GM12891 (cell line): Measurements from ENCODE around the gene SPG11.
"Not testable (repeated sequence)": the region's sequence is repeated elsewhere in the genome, so short reads cannot be mapped to it uniquely, and the experiment has no call there.

Experiments
- DNase-seq: peaks from one replicate; pipeline ENCODE4 v3.0.0; 2011; ENCODE audit warnings: low spot score; ENCODE audit not compliant: insufficient read length
- FAIRE-seq: peaks from 2 replicates; lab custom pipeline; 2011; peaks lifted over from hg19 to GRCh38; lab: Jason Lieb, UNC
- PAX5 ChIP-seq: IDR thresholded peaks from 2 replicates; pipeline ENCODE4 v1.6.1; 2011; ENCODE audit warnings: low read length, moderate library complexity, mild to moderate bottlenecking; ENCODE audit not compliant: insufficient read depth, severe bottlenecking
- POLR2A ChIP-seq: IDR thresholded peaks from 2 replicates; pipeline ENCODE4 v1.6.1; 2011; ENCODE audit warnings: low read depth, low read length, control low read depth
- POLR2AphosphoS5 ChIP-seq: IDR thresholded peaks from 2 replicates; pipeline ENCODE4 v1.6.1; 2011; ENCODE audit warnings: low read depth, low read length, control low read depth
- POU2F2 ChIP-seq: IDR thresholded peaks from 2 replicates; pipeline ENCODE4 v1.6.1; 2011; ENCODE audit warnings: low read depth, mild to moderate bottlenecking, control low read depth, low read length, moderate library complexity
- SPI1 ChIP-seq: IDR thresholded peaks from 2 replicates; pipeline ENCODE4 v1.6.1; 2011; ENCODE audit warnings: low read depth, low read length, control low read depth
- TAF1 ChIP-seq: IDR thresholded peaks from 2 replicates; pipeline ENCODE4 v1.6.1; 2011; ENCODE audit warnings: low read depth, low read length, control low read depth

SPG11 gene

DNA sequence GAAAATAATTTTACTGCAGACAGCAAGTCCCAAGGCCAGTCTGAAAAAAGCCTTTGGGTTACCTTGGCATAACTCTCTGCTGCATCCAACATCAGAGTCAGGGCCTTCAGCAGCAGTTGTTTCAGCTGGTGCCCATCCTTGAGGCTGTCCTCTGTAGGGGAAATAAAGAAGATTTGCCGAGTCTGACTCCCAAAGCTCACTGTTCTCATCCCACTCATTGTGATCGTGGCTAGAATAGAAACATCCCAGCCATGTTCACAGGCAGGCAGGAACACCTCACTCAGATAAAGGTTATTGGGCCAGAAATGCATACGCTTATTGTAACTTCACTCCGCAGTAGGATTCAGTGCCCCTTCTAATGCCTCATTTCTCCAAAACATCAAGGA is 97.3 kb downstream of the SPG11 start:
- TF ChIP-seq PAX5 (no peak), SPI1 (no peak), POLR2A (no peak), POLR2AphosphoS5 (no peak; the same call in 1 of the 2 replicates), TAF1 (no peak), POU2F2 (no peak)
- DNase-seq: no peak
- FAIRE-seq: no peak

DNA sequence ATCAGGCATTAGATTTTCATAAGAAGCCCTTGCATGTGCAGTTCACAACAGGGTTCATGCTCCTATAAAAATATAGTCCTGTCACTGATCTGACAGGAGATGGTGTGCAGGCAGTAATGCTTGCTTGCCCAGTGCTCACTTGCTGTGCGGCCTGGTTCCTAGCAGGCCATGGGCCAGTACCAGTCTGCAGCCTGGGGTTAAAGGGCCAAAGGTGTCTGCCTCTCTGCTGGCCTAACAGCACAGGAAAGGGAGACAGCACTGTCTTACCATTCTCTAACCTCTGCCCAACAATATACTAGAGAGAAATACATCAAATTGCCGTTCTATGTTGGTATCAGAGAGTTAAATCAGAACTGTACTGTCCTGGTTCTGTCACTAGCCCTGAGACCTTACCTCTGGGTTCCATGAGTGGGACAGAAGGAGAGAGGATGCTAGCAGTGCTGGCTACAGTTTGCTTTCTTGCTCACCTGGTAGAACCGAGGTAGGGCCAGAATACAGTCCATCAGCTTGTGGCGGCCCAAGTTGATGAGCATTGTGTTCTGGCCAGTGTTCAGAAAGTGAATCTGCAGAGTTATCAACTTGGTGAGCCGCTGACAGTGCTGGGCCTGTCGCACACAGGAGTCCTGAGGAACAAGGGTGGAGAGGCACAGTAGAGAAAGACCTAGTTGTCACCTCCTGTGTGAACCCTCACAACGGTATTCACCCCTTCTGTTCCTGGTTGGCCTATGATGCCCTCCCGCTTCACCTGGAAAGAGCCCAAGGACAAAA is 97.9 kb downstream of the SPG11 start:
- FAIRE-seq (no peak), DNase-seq (no peak)
- TF ChIP-seq TAF1 (no peak), SPI1 (no peak), POLR2A (no peak), PAX5 (no peak), POLR2AphosphoS5 (no peak; the same call in 1 of the 2 replicates), POU2F2 (no peak)

DNA sequence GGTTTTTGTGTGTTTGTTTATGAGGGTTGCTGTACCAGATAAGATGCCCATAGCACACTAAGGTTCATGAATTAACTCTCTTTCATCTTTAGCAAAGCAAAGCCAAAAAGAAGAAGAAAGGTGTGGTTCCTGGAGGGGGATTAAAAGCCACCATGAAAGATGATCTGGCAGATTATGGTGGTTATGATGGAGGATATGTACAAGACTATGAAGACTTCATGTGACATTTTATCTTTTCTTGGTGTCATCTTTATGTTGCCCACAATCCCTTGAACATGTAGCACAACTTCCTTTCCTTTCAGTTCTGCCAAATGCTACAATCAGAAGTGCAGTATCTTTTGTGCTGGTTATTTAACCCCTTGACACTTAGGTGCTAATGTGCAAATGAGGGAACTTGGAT is 102.5 kb downstream of the SPG11 start:
- FAIRE-seq: not testable (repeated sequence)

DNA sequence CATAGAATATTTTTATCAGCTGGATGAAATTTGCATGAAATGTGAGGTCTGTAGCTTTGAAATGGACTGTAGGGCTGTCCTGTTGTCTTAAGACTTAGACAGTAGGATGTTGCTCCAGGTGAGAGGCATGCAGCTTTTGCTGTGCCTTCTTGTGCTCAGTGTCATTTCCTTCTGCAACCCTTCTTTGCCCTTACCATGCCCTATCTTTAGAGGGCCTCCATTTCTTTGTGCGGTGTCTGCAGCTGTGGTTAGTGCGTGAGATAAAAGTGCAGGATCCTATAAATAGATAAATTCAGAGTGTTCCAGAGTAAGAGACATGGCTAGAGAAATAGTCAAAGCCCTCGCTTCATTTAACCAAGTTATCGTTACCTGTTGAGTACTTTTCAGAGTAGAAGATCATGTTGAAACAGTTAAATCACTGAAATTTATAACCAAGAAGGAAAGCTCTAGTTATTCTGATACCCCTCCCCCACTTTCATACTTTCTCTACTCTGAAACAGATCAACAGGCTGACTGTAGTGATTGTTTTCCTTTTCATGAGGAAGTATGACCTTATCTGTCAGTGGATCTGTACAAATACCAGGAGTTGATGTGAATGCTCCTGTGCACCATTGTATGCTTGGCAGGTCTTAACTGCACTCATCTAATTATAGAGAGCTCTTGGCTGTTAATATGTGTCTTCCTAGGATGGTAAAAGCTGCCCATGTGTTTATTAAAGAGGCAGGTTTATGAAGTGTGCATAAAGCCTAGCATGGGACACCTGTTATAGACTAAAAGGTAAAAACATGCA is 108.3 kb downstream of the SPG11 start:
- no peak for FAIRE-seq
- DNase-seq: no peak
- TF ChIP-seq POU2F2: no peak
- TF ChIP-seq SPI1: no peak
- no peak for TF ChIP-seq POLR2AphosphoS5
- no peak for TF ChIP-seq TAF1
- no peak for TF ChIP-seq PAX5

More for the DNA sequence above, 102.5 kb downstream of the SPG11 start:
- not testable (repeated sequence) for DNase-seq

DNA sequence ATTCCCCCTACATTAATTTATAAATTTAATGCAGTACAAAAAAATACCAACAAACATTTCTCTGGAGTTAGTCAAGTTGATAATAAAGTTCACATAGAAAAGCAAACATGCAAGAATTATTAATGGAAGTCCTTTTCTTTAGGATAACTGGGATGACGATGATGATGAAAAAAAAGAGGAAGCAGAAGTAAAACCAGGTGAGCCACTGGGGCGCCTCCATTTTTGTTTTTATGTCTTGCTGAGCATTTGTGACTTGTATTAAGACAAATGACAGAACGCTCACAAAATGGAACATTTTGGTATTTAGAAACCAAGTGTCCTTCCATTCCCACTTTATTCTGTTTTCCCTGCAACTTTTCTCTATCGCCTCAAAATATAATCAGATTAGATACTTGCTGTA is 112.7 kb downstream of the SPG11 start:
- TF ChIP-seq SPI1 (peak; percentile 58), POLR2AphosphoS5 (no peak), POLR2A (no peak)
- DNase-seq (no peak), FAIRE-seq (no peak)

DNA sequence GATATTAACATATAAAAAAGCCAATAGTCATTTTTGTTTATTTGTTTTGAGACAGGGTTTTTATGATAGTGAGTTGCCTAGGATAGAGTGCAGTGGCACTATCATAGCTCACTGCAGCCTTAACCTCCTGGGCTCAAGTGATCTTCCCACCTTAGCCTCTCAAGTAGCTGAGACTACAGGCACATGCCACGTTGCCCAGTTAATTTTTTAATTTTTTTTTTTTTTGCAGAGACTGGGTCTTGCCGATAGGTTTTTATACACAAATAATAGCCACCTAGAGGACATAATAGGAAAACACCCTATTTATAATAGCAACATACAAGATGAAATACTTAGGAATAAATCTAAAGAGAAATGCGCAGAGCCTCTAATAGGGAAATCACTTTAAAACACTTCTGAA is 113.2 kb downstream of the SPG11 start:
- DNase-seq (no peak), FAIRE-seq (no peak)
- TF ChIP-seq POLR2AphosphoS5: no peak; the same call in 1 of the 2 replicates
- TF ChIP-seq POLR2A: no peak
- TF ChIP-seq TAF1: no peak

DNA sequence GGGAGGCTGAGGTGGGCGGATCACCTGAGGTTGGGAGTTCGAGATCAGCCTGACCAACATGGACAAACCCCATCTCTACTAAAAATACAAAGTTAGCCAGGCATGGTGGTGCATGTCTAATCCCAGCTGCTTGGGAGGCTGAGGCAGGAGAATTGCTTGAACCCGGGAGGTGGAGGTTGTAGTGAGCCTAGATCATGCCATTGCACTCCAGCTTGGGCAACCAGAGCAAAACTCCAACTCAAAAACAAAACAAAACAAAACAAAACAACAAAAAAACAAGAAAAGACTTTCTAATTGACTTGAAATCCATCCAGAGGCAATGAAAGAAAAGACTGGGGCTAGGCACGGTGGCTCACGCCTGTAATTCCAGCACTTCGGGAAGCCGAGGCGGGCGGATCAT is 114.3 kb downstream of the SPG11 start:
- not testable (repeated sequence) for FAIRE-seq, DNase-seq

DNA sequence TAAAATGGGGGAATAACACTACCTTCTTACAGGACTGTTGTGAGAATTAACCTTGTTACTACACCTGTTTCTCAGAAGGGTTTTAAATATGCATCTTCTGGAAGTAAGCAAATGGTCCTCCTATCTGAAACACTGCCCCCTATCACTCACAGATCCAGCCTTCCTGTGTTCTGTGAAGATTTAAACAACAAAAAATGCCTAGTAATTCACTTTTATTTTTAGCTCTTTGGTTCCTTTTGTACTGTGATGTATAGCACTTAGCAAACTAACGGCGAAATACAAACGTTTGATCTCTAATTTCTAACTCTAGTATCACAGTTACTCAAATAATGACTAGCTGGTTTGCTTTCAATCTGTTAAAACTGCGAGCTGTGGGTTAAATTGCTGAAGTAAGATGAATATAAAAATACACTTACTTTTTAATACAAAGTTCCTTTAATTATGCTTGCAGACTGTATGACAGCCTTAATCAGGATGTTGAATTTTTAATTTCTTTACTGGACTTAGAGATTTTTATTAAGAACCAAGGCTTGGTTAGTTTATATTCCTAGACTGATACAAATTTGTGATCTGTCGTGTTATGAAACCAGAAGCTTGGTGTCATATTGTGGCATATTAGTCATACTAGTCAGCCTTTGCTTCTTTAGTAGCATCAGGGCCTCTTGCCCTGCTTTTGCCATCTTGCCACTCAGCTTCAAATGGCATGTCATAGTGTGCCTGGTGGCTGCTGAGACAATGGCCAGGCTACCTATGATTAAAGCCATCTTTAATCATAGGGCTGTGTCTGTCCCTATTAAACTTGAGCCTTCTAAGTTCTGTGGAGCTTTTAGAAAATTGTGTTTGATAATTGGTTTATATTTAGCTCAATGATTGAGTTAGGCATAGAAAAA is 117.3 kb downstream of the SPG11 start:
- DNase-seq (no peak), FAIRE-seq (peak; percentile 67)
- TF ChIP-seq POU2F2 (no peak), TAF1 (no peak), PAX5 (no peak), POLR2A (no peak), POLR2AphosphoS5 (no peak), SPI1 (no peak)

DNA sequence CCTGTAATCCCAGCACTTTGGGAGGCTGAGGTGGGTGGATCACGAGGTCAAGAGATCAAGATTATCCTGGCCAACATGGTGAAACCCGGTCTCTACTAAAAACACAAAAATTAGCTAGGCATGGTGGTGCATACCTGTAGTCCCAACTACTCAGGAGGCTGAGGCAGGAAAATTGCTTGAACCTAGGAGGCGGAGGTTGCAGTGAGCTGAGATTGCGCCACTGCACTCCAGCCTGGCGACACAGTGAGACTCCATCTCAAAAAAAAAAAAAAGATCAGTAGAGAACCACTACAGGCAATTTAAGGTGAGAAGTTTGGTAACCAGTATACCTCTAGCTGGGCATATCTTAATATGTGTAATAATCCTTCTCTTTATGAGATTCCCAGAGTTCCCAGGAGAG is 118.7 kb downstream of the SPG11 start:
- DNase-seq, FAIRE-seq: not testable (repeated sequence)

DNA sequence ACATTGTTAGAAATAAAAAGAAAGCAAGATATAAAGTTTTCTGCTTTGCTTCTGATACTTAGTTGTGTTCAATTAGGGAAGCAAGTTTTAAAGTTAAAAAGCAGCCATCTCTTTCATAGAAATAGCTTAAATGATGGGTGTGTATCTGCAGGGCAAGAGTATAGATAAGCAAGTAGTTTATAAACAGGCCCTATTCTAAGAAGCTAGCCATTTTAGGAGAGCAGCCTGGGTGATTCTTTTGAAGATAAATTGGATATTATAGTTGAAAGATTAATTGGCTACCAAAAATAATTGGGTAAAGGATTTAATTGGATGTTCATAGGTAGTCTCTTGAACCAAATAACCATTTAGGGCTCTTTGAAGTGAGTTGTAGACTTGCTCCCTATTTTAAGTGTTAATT is 120.9 kb downstream of the SPG11 start:
- FAIRE-seq (no peak), DNase-seq (no peak)
- no peak for TF ChIP-seq SPI1

DNA sequence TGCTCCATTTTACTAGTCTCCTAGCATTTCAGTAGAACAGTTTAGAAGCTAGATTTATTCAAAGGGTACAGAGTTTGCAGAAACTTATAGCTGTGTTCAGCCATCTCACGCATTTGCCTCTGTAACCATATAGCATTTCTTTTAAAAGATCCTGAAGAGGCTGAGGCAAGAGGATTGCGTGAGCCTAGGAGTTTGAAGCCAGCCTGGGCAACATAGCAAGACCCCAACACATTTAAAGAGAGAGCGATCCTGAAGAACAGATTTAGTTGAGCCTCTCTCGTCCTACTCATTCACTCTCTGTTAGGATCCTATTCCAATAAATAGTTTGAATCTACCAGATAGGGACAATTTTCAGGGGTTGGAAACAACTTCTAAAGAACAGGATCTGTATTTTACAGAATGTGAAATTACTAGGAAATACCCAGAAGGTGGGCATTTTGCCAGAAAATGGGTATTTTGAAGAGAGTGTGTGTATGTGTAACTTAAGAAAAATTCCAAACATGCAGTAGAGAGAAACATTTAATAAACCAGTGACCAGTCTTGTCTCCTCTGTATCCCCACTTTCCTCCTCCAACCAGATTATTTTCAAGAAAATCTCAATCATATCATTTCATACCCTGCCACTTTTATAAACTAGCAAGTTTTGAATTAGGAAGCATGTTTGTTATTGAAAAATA is 122.0 kb downstream of the SPG11 start:
- no peak for DNase-seq
- FAIRE-seq: no peak
- no peak for TF ChIP-seq POLR2A
- TF ChIP-seq POU2F2: no peak
- TF ChIP-seq TAF1: no peak
- no peak for TF ChIP-seq SPI1
- no peak for TF ChIP-seq PAX5
- peak; percentile 2; the same call in 1 of the 2 replicates for TF ChIP-seq POLR2AphosphoS5
